ENCODE data around the gene PPP2R2D. TPM values are rescaled to one million over a fixed set of nuclear protein-coding genes. Genes with fewer than 3 reads are reported as not detected.

Gene PPP2R2D
- total RNA-seq, 1 experiment from 2014 or later: 35.1 TPM

DNA sequence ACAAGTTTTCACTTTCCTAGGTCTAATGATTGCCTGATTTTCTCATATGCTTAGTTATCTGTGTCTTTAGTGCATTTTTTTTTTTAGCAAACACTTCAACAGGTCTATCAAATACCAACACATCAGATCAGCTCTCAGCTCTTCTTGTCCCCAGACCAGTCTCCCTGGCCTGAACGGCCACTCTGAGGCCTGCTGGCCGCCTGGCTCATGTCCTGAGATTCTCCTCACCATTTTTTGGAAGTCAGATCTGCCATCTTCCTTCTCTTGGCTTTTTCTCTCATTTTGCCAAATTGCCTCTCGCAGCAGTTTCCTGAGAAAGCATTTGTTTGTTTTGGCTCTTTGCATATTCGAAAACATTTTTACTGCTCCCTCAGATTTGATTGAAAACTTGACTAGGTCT, 29.3 kb downstream of the PPP2R2D start:
- Histone ChIP-seq H3T11ph (ENCODE audit: low read length) (no peak overlapping the region), H3K4me1 (ENCODE audit: insufficient read depth, low read length) (peaks cover 5% of the 10 kb centered on the region; the same call in 1 of the 2 replicates), H2BK12ac (ENCODE audit: insufficient read length, low read depth, low read length) (no peak overlapping the region), H3K79me1 (ENCODE audit: insufficient read depth, low read depth, low read length, poor library complexity, severe bottlenecking) (peaks cover 28% of the 10 kb centered on the region), H3K9ac (ENCODE audit: extremely low read depth, insufficient read length, low read length) (no peak overlapping the region), H3K23me2 (ENCODE audit: insufficient read length, low read depth, low read length, poor library complexity, severe bottlenecking) (no peaks in the 10 kb centered on the region), H4K8ac (replicated peaks; ENCODE audit: insufficient read length, low read depth, low read length) (no peak overlapping the region), H3K56ac (ENCODE audit: insufficient read length, low read depth, low read length) (no peak overlapping the region), H3K9me3 (ENCODE audit: control insufficient read depth, low read depth, low read length) (no peaks in the 10 kb centered on the region), H3K23ac (ENCODE audit: insufficient read length, low read depth, low read length) (no peak overlapping the region), H2BK20ac (ENCODE audit: low read depth, low read length, poor library complexity, severe bottlenecking) (no peak overlapping the region), H3K4ac (ENCODE audit: low read depth, low read length) (no peak overlapping the region), H2AK5ac (ENCODE audit: insufficient read length, low read length) (no peak overlapping the region), H2BK5ac (ENCODE audit: insufficient read length, low read length) (no peak overlapping the region), H4K91ac (ENCODE audit: insufficient read length, low read depth, low read length) (no peak overlapping the region), H2BK120ac (ENCODE audit: low read depth, low read length, poor library complexity, severe bottlenecking) (no peak overlapping the region), H4K20me1 (ENCODE audit: control insufficient read depth, insufficient read depth, insufficient read length) (peaks cover 8% of the 10 kb centered on the region), H2BK15ac (ENCODE audit: low read depth, low read length) (no peak overlapping the region), H4K5ac (ENCODE audit: insufficient read length, low read depth, low read length) (no peak overlapping the region), H2AFZ (ENCODE audit: low read length) (no peak overlapping the region), H3K27me3 (ENCODE audit: insufficient read depth, low read length) (no peaks in the 10 kb centered on the region), H3K79me2 (ENCODE audit: insufficient read depth, low read length) (peaks cover 40% of the 10 kb centered on the region; the same call in 1 of the 2 replicates), H3K14ac (ENCODE audit: insufficient read depth, low read length) (no peak overlapping the region), H3K27ac (ENCODE audit: insufficient read length, low read depth, low read length) (no peak overlapping the region), H3K18ac (ENCODE audit: insufficient read length, low read depth, low read length) (no peak overlapping the region), H3K4me2 (ENCODE audit: insufficient read depth, insufficient read length, low read length) (no peak overlapping the region)
- Mint-ChIP-seq H3K4me1 (peaks cover 58 to 60% of the 10 kb centered on the region in 2 experiments), H3K27ac (peak overlapping the region in 2 of 3 experiments; percentile 19 to 30; a peak in 2 of 7 replicates), H3K9me3 (peaks cover 0 to 2% of the 10 kb centered on the region in 2 experiments; a peak in 2 of 5 replicates), H3K36me3 (ENCODE audit: insufficient read depth in 1 of 3, low read depth in 3 of 3) (peaks cover 4 to 12% (median 11%) of the 10 kb centered on the region in 3 experiments; a peak in 6 of 7 replicates), H3K4me3 (no peak overlapping the region), H3K27me3 (ENCODE audit: low read depth) (no peaks in the 10 kb centered on the region)
- no CpG with 5 or more reads among the region's 4 CpGs for WGBS (ENCODE audit: extremely low coverage, insufficient read length, low lambda C conversion rate)
- no peak for TF ChIP-seq CTCF (conservative IDR thresholded peaks at IDR 0.05)
- DNase-seq: no peak
